ENCODE measurements around the gene USO1.
"Not testable (repeated sequence)": the region's sequence is repeated elsewhere in the genome, so short reads cannot be mapped to it uniquely, and the experiment has no call there.

The USO1 gene

DNA sequence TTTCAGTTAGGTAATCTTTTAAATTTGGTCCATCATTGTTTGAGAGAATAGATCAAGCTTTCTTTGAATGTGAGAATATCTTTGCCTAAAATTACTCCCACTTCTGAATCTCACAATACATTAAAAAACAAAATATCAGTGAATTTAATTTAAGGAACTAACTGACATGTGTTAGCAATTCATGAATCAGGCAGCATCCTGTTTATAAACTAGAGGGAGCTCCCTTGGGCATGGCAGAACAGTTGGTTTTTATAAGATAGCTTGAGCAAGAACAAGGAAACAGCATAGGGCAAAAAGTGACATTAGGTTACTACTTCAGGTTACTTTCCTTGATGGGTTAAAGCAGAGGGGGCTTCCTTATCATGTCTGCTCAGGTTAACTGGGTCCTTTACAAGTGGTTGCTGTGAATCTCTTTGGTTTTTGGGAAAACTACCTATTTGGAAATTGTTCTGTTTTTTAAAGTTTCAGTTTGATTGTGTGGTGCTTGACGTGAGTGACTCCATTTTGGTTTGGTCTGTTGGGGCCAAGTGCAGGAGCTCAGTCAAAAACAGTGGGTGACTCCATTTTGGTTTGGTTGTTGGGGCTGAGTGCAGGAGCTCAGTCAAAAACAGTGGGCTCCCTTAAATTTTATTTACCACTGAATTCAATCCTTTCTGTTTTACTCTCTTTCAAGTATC lies 109.9 kb downstream of the USO1 start:
- ATAC-seq (no peak), DNase-seq (ENCODE audit: low spot score in 2 of 2) (no peak)
- H3K4me1 Mint-ChIP-seq: no peaks in the 10 kb centered on the region

GRCh38 chr4:75834772-75835154 lies 110.4 kb downstream of the USO1 start:
- Mint-ChIP-seq H3K9me3 (no peaks in the 10 kb centered on the region), H3K27ac (no peak overlapping the region)
- ATAC-seq: no peak

More for the DNA sequence above, 109.9 kb downstream of the USO1 start:
- Mint-ChIP-seq H3K36me3 (no peaks in the 10 kb centered on the region), H3K27ac (no peak overlapping the region), H3K4me3 (no peak overlapping the region), H3K9me3 (no peaks in the 10 kb centered on the region)

DNA sequence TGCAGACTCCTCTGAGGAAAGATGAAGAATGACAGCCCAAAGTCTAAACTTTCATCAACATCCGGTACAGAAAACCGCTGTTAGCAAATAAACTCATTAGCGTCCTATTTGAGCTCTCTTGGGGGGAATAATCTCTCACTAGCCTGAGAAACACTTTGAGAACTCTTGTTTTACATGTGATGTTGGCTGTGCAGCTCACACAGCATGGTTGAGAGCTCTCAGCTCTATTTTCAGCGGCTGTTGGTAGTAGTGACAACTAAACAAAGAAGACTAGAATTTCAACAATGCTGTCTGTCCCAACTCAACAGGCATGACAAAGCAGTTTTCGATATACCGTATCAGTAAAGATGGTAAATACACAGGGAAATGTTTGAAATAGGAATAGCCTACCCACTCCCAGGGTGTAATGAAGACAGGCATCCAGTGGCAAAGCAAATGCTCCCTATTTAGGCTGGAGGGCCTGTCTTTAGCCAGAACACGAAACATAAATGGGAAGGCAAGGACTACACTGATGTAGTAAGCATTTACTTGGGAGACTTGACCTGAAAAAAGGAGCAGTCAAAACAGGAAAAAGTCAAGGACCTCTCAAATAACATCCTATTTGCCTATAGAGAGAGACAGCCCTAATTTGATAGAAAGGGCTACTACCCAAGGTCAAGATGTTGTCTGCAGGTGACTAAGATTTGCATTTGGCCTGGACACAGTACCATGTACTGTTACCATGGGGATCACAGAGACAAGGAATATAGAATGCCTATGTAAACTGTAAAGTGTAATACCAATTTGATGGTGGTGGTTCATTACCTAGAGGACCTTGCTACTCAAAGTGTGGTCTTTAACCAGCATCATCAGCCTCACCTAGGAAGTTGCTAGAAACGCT lies 117.5 kb downstream of the USO1 start:
- Mint-ChIP-seq H3K9me3 (no peaks in the 10 kb centered on the region), H3K27ac (no peak overlapping the region), H3K4me3 (no peak overlapping the region), H3K4me1 (no peaks in the 10 kb centered on the region), H3K36me3 (no peaks in the 10 kb centered on the region)
- DNase-seq (ENCODE audit: low spot score in 2 of 2): no peak
- no peak for ATAC-seq

More at GRCh38 chr4:75834772-75835154, 110.4 kb downstream of the USO1 start:
- Mint-ChIP-seq H3K4me3 (no peak overlapping the region), H3K4me1 (no peaks in the 10 kb centered on the region), H3K36me3 (no peaks in the 10 kb centered on the region)
- DNase-seq (ENCODE audit: low spot score in 2 of 2): no peak

- no peak overlapping the region for H3K4me3 Mint-ChIP-seq
- ATAC-seq: no peak
- no peak for DNase-seq (ENCODE audit: low spot score in 2 of 2)
- peaks cover 6% of the 10 kb centered on the region for H3K4me1 Mint-ChIP-seq
- no peak overlapping the region for H3K27ac Mint-ChIP-seq
- H3K9me3 Mint-ChIP-seq: no peaks in the 10 kb centered on the region
- no peaks in the 10 kb centered on the region for H3K36me3 Mint-ChIP-seq
Observed at GRCh38 chr4:75843596-75843995, 119.2 kb downstream of the USO1 start.

GRCh38 chr4:75844151-75844662 lies 119.8 kb downstream of the USO1 start:
- Mint-ChIP-seq H3K36me3 (no peaks in the 10 kb centered on the region), H3K9me3 (no peaks in the 10 kb centered on the region), H3K4me1 (peaks cover 12% of the 10 kb centered on the region), H3K4me3 (no peak overlapping the region), H3K27ac (no peak overlapping the region)
- ATAC-seq: no peak
- DNase-seq (ENCODE audit: low spot score in 2 of 2): no peak

DNA sequence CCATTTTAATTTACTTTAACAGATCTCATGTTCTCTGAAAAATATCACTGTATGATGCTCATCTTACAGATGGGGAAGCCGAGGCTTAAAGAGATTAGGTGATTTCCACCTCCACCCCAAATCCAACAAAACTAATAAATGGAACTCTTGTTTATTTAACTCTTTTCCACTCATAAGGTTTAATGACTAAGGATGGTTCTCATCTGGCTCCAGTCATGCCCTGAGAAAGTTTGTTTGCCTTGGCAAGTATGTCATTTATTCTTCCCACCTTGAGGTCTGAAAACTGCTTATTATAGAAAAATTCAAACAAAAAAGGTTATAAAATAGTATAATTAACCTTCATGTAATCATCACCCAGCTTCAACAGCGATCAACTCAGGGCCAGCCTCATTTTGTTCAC lies 121.6 kb downstream of the USO1 start:
- no peak overlapping the region for H3K4me3 Mint-ChIP-seq
- peaks cover 18% of the 10 kb centered on the region for H3K4me1 Mint-ChIP-seq
- no peaks in the 10 kb centered on the region for H3K9me3 Mint-ChIP-seq
- H3K27ac Mint-ChIP-seq: no peak overlapping the region
- ATAC-seq: no peak
- H3K36me3 Mint-ChIP-seq: no peaks in the 10 kb centered on the region
- no peak for DNase-seq (ENCODE audit: low spot score in 2 of 2)

- H3K9me3 Mint-ChIP-seq, H3K27ac Mint-ChIP-seq, H3K36me3 Mint-ChIP-seq: not testable (repeated sequence)
- Mint-ChIP-seq H3K4me1 (peaks cover 18% of the 10 kb centered on the region), H3K4me3 (peak overlapping the region; percentile 26)
- peak; percentile 83 for ATAC-seq
- peak; percentile 8 to 65 for DNase-seq (ENCODE audit: low spot score in 2 of 2)
Observed at GRCh38 chr4:75848171-75848760, 123.9 kb downstream of the USO1 start.

GRCh38 chr4:75848891-75849290 lies 124.5 kb downstream of the USO1 start:
- Mint-ChIP-seq H3K9me3 (no peaks in the 10 kb centered on the region), H3K36me3 (no peaks in the 10 kb centered on the region), H3K4me3 (peak overlapping the region; percentile 26), H3K27ac (no peak overlapping the region), H3K4me1 (peaks cover 18% of the 10 kb centered on the region)
- ATAC-seq: peak; percentile 86
- DNase-seq (ENCODE audit: low spot score in 2 of 2): peak in 1 of 2 donors; percentile 66

GRCh38 chr4:75849461-75849860 lies 125.1 kb downstream of the USO1 start:
- DNase-seq (ENCODE audit: low spot score in 2 of 2) (peak in 1 of 2 donors; percentile 56), ATAC-seq (peak; percentile 44)
- Mint-ChIP-seq H3K4me3 (peak overlapping the region; percentile 26), H3K36me3 (no peaks in the 10 kb centered on the region), H3K27ac (no peak overlapping the region), H3K9me3 (no peaks in the 10 kb centered on the region), H3K4me1 (peaks cover 18% of the 10 kb centered on the region)

DNA sequence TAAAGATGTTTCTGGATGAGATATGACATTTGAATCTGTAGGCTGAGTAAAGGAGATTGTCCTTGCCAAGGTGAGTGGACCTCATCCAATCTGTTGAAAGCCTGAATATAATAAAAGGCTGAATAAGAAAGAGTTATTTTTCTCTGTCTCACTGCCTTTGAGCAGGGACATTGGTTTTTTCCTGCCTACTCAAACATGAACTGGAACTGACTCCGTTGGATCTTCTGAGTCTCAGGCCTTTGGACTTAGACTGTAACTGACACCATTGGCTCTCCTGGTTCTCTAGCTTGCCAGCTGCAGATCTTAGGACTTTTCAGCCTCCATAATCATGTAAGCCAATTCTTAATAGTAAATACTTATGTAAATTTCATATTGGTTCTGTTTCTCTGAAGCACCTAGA lies 134.3 kb downstream of the USO1 start:
- Mint-ChIP-seq H3K4me1 (no peaks in the 10 kb centered on the region), H3K9me3 (no peaks in the 10 kb centered on the region), H3K4me3 (no peak overlapping the region), H3K27ac (no peak overlapping the region), H3K36me3 (no peaks in the 10 kb centered on the region)
- ATAC-seq (no peak), DNase-seq (ENCODE audit: low spot score in 2 of 2) (no peak)

DNA sequence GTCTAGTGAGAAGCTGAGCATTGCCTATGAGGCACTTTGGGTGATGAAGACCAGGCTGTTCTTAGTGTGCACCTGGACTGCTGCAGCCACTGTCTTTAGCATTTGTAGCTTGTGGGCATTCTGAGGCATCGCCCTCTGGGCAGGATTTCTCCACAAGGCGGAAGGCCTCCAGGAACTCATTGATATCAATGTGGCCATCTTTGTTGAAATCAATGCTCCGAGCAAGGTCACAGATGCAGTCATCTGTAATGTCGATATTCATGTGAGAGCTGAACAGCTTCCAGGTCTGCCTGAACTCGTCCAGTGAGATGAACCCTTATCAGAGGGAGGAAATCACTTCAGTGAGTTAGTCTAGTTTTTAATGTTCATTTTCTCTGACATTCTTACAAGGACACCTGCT lies 136.2 kb downstream of the USO1 start:
- no peaks in the 10 kb centered on the region for H3K9me3 Mint-ChIP-seq
- H3K36me3 Mint-ChIP-seq: no peaks in the 10 kb centered on the region
- no peak overlapping the region for H3K27ac Mint-ChIP-seq
- no peak overlapping the region for H3K4me3 Mint-ChIP-seq
- no peak for DNase-seq (ENCODE audit: low spot score in 2 of 2)
- ATAC-seq: no peak
- H3K4me1 Mint-ChIP-seq: no peaks in the 10 kb centered on the region
